Upper lobe of left lung (tissue), 4 donors: ENCODE measurements around the gene NRIP3.

Experiments
- EP300 ChIP-seq, 4 donors: sonication (generic); formaldehyde crosslinking; IDR thresholded peaks; one replicate each; pipeline ENCODE4 v1.5.1; 2017; ENCODE audit warnings: antibody characterized with exemption in 4 of 4, control low read depth in 2 of 4
- POLR2A ChIP-seq, 4 donors: fragments of 450-650 bp; IDR thresholded peaks; one replicate each; pipeline ENCODE4 v1.5.1; 2016 to 2017; ENCODE audit warnings: antibody characterized with exemption in 4 of 4, mild to moderate bottlenecking in 2 of 4
- POLR2AphosphoS5 ChIP-seq, 2 donors: sonication (generic); formaldehyde crosslinking; IDR thresholded peaks; one replicate each; pipeline ENCODE4 v1.5.1; 2017; ENCODE audit warnings: antibody characterized with exemption in 2 of 2
- TF ChIP-seq, protein P1 (sequence below), 6 experiments: fragments of 450-650 bp in 4 of 6; fragments of 200-600 bp in 2 of 6; sonication (generic) in 2 of 6; IDR thresholded peaks; one replicate each; pipeline ENCODE4 v1.5.1; 2016 to 2019; ENCODE audit warnings: antibody characterized with exemption in 6 of 6

DNA sequence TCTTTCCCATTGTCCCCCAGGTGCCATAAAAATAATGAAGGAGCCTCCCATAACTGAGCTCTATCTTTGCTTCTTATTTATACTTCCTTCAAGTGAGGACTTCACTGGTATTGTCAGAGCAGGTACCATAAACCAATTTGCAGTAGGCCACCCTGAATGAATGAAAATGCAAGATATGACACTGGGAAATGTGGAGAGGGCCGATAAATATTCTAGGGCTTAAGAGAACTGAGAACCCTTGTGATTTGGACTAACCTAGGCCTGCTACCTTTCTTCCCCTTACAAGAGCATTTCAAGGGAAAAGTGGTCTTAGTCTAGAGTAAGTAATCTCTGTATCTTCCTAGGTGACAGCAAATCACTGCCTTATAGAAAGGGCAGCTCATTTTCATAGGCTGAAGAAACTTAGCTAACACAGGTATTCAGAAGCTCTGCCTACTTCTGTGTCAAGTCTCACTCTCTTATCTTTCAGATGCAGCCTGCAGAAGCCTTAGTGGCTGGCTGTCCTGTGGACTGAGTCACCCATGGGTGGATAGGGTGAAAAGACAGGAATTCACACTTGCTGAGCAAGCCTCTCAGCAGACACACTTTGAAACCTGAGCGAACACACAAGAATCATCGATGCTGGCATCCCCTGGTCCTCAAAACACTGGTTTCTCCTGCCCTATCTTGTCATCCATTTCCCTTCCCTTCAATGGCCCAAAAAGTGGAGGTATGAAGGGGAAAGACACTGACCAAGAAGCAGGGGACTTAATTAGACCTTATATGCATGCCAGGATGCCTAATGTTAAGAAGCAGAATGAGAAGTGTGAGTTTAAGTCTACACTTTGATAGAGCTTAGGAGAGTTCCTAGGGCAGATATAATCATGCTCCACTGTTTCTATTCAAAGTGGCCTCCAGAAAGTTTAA, 15.2 kb downstream of the NRIP3 start:
- TF ChIP-seq, protein P1, sequence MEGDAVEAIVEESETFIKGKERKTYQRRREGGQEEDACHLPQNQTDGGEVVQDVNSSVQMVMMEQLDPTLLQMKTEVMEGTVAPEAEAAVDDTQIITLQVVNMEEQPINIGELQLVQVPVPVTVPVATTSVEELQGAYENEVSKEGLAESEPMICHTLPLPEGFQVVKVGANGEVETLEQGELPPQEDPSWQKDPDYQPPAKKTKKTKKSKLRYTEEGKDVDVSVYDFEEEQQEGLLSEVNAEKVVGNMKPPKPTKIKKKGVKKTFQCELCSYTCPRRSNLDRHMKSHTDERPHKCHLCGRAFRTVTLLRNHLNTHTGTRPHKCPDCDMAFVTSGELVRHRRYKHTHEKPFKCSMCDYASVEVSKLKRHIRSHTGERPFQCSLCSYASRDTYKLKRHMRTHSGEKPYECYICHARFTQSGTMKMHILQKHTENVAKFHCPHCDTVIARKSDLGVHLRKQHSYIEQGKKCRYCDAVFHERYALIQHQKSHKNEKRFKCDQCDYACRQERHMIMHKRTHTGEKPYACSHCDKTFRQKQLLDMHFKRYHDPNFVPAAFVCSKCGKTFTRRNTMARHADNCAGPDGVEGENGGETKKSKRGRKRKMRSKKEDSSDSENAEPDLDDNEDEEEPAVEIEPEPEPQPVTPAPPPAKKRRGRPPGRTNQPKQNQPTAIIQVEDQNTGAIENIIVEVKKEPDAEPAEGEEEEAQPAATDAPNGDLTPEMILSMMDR (IDR thresholded peaks at IDR 0.05), result no peak
- TF ChIP-seq EP300 (IDR thresholded peaks at IDR 0.05), result no peak
- no peak for TF ChIP-seq POLR2AphosphoS5 (IDR thresholded peaks at IDR 0.05)
- TF ChIP-seq POLR2A (IDR thresholded peaks at IDR 0.05), result no peak
